Activated T-helper 9 cell treated with anti-CD3 and anti-CD28 coated beads, Interleukin-2, amount 50 U/mL, for 16 hours (primary cell): ENCODE measurements around the gene TACC2.
"Not testable (repeated sequence)": the region's sequence is repeated elsewhere in the genome, so short reads cannot be mapped to it uniquely, and the experiment has no call there.

Experiments used
- DNase-seq: peaks from one replicate; pipeline ENCODE4 v3.0.0-alpha.2; 2020; ENCODE audit warnings: low read depth

Gene TACC2

DNA sequence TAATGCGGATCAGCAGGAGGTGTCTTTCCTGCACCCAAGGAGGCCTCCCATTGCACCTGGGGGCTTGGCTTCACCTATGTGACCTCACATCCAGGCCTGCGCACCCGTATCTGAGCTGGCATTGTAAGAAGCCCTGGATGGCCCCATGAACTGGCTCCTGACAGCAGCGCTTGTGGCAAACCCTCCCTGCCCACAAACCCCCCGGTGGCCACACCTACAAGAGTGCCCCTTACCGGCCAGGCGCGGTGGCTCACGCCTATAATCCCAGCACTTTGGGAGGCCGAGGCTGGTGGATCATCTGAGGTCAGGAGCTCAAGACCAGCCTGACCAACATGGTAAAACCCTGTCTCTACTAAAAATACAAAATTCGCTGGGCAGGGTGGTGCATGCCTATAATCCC, 107.2 kb downstream of the TACC2 start:
- DNase-seq, result not testable (repeated sequence)

DNA sequence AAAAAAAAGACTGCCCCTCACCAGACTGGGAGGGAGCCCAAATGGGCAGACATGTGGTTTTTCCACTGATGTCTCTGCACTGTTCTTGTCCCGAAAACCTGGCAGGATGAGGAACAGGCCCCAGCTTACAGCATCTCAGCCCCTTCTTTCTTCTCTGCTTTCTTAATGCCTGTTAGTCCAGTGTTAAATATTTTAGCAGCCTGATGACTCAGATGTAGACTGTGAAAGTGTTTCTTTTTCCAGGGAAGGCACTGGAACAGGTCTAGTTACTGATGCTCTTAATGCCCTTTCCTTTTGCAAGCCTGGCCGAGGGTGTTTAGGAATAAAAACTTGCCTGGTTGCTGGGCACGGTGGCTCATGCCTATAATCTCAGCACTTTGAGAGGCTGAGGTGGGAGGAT, 107.7 kb downstream of the TACC2 start:
- DNase-seq, result no peak

DNA sequence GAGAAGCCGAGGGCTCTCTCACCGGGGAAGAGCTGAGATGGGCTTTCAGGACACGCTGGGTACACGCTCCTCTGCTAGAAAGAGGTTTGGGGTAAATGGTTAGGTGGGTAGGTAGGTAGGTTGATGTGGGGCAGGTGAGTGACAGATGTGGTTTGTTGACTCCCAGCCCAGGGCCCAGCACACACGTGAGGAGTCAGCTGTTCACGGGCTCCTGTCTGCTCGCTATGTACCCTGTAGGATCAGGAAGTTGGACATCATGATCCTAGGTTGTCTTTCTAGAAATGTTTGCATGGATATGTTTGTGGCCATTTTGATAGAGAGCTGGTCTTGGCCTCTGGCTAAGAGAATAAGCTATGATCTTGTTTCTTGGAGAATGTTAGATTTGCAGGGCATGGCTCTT, 109.0 kb downstream of the TACC2 start:
- DNase-seq, result no peak

DNA sequence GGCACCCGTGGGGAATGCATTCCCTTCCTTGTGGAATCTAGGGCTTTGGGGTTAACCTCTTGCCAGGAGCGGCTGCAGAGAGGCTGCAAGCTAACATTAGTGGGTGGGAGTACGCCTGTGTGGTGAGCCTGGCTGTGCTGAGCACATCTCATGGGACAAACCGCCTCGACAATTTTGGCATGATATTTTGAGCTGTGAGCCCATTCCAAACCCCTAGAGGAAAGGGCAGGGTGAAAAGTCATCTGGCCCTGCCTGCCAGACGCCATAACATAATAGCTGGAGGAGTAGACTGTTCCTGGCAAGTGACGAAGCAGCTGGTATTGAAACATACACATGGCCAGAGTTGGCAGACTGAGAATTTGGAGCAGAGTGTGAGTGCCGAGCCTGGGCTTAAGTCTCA, 110.0 kb downstream of the TACC2 start:
- DNase-seq, result no peak

DNA sequence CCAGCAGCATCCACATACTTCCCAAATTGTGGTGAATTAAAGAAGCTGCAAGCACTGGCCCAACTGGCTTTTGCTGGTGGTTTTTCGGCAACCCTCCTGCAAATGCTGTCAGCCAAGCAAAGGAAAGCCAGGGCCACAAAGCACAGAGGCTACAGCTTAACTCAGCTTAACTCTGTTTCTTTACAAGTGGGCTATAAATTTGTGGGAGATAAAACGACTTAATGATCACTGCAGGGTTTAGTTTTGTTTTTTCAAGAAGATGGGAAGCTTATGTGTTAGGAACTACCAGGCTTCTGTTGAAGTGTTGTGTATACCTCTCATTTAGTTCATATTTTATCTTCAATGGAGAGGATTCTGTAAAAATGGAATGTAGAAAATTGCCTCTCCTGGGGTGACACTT, 110.6 kb downstream of the TACC2 start:
- no peak for DNase-seq

DNA sequence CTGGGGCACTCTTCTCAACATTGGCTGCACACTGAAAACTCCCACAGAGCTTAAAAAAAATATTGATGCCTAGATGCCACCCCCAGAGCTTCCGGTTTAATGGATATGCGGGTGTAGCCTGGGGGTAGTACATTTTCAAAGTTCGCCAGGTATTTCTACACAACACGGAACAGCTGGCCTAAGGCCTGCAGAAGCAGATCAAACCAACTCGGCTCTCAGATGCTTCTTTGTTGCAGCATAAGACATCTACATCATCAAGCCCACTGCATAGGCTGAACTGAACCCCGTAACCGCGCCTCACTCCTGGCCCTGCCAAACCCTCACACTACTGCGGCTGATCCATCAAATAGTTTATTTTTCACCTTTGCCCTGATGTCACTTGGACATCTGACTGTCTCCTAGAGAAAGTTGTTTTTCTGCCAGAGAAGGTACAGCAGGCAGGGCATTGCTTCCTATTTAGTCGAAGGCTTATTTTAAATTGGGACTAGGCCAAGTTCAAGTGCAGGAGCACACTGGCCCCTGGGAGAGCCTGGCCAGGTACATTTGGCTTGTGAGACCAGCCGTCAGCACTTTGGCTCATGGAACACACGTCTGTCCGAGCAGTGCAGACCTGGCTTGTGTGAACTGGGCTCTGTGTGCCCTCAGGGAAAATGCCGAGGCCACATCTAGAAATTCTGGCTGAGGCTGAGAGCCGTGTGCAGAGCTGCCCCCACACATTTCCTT, 113.3 kb downstream of the TACC2 start:
- DNase-seq, result no peak

DNA sequence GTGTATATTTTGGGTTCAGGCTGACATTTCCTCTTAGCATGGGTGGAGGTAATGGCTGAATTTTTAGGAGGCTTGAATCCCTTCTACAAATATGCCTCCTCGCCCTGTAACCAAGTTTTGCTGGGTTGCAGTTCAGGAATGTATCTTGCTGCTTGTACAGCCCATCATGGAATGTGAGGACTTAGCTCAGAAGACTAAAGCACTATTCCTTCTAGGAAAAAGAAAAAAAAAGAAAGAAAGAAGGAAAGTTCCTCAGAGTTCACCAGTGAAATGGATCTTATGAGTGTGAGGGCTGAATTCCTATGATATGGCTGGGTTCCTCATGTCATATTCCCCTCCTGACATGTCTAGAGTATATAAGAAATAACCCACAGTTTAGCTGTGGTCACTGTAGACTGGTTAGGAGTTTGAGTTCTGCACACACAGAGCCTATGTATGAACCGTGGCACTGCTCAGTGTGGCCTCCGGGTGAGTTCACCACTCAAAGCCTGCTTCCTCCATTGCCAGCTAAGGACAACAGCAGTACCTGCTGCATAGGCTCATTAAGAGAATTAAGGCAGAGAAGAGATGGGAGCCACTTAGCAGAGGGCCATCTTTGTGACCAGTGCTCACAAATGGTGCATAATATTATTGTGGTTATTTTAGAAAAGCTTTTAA, 114.0 kb downstream of the TACC2 start:
- no peak for DNase-seq

DNA sequence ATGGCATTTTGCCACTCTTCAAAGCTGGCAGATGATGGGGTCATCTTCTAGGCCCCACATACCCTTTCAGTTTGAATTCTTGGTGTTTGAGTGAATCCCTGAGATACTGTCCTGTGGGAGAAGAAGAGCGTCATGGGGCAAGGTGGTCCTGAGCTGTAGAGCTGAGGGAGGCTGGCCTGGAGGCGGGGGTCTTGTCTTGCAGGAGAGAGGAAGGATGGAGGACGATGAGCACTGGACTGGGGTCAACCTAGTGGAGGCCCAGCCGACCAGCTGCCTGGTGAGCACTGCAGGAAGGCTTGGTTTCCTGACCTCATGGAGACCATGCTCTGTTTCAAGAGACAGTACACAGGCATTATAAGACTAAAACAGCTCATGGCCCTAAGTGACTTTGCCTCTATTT, 114.6 kb downstream of the TACC2 start:
- DNase-seq, result no peak

DNA sequence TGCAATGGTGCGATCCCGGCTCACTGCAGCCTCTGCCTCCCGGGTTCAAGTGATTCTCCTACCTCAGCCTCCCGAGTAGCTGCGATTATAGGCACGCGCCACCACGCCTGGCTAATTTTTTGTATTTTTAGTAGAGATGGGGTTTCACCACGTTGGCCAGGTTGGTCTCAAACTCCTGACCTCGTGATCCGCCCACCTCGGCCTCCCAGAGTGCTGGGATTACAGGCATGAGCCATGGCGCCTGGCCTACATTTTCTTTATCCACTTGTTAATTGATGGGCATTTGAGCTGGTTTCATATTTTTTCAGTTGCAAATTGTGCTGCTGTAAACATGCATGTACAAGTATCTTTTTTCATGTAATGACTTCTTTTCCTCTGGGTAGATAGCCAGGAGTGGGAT, 119.8 kb downstream of the TACC2 start:
- DNase-seq, result not testable (repeated sequence)

DNA sequence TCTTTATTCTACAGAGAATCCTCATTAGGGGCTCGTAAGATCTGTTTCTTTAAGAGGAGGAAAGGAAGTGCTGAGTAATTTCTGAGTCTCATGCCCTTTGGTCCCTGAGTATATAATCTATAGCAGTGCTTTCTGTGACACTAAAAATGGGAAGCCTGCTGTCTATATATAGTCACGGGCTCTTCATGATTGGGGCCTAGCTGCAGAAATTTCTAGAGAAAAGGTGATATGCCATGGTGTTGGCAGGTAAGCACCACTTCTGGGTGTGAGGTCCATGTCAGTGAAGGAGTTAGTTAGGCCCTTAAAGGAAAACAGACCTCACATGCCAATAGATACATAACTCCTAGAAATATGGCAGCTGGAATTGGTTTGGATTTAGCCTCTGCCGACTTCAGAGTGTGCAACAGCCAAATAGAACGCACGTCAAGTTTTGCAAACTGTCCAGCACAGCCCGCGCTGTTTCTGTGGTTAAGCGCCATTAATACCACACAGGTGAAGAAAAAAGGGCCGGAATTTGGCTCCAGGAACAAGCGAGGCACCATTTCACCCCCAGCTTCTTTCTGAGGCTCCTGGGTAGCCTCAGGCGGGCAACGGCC, 123.2 kb downstream of the TACC2 start:
- no peak for DNase-seq

DNA sequence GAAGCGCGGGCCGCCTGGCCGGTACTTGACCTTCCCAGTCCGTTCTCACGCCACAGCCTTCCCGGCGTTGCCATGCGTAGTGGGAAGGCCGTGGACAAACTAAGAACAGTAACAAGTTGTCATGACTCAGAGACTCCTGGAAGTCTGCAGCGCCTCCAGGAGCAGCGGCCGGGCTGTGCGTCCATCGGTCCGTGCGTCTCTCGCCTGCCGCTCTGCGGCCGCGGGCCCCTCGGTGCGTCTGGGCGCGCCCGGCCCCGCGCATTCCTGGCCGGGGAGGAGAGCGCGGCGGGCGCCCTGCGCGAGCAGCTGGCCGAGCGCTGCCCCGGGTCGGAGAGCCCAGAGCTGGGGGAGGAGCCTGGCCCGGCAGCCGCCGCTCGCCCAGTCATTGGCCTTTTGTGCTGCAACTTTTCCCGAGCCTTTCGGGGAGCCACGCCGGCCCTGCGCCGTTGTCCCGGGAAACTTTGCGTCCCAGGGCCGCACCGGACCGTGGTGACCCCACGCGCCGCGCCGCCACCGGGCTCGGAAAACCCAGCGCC, 123.7 kb downstream of the TACC2 start:
- no peak for DNase-seq

DNA sequence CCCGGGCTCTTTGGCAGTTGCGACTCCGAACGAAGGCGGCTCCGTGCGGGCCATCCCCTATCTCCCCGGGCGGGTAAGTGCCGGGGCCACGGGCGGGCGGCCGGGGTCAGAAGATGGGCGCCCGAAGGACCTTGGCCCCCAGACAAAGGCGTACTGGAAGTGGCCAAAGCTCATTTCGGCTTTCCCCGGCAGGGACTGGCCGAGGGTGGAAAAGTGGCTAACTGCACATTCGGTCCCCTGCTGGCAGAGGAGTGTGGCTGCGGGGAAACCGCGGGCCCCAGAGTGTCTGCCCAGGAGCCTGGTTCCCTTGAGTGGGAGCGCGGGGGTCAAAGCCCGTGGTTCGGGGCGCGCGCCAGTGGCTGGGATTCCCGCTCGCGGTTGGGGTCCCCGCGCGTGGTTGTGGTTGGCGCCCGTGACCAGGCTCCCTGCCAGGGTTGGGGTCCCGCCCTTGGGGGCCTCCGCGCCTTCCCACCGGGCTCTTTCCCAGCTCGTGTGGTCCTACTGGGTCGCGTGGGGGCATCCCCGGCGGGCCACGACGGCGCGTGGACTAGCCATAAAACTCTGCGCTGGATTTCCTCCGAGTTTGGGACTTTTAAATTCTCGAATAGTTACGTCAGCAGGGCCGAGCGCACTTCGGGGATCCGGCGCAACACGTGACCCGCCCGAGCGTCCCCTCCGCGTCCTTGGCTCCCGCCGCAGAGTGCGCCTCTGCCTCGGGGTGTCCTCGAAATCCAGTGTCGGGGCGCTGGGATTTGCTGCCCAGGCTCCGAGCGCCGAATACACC, 124.4 kb downstream of the TACC2 start:
- DNase-seq, result no peak

DNA sequence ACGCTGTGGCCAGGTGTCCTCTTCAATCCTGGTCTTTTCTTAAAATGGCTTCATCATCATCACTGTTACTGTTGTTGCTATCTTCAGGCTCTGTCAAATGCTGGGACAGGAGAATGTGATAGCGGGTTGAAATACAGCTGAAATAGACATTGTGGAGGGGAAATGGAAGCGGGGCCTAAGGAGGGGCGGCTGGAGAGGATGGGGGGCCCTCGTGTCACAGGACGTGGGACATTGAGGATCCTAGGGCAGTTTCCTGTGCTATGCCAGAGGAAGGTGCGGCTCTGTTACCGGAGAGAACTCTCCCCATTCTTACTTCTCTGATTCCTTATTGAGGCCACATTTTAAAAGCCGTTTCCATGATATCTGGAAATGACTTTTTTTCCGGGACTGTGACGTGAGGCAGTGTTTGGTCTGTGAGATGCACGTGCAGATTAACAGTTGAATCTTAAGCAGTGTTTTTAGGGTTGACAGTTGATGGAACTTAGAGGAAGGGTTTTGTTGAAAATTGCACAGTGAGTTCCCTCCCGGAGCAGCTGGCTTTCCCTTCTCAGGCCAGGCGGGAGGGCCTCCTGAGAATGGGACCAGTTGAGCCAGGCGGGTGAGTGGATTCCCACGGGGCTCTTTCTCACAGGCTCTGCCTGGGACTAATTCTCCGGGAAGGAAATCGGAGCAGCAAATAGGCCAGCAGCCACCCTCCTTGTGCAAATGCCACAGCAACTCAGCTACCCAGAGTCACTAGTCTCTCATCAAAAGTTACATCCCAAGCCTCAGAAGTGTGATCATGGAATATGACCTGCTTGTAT, 125.2 kb downstream of the TACC2 start:
- DNase-seq, result no peak

DNA sequence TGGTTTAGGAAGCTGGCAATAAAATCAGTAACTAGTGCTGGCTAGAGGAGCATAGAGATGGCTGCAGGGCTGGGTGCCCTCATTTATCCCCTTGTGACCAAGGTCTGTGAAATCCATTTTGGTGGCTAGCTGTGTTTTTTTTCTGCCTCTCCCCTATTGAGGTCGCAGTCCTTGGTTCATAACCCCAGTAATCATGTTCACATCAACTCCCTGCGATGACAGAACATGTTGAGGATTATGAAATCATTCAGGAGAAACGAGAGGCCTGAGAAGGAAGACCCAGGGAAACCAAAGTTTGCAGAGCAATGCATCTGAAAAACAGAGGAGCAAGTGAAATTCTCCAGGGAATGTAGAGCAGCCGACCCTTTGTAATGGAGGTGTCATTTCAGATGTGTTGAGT, 126.9 kb downstream of the TACC2 start:
- no peak for DNase-seq

DNA sequence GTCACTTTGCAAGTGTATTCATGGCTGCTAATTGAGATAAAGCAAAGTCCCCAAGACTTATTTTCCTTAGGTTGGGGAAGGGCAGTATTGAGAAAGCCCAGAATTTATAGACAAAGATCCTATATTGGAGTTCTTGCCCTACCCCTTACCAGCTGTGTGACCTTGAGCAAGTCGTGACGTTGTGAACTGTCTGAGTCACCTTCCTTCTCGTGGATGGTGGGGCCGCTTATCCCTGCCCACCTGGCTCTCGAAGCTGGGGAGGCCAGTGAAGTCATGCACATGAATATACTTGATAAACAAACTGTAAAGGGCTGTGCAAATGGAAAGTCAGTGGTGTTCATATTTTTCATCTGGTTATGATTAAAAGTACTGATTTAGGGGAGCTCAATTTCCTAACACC, 127.4 kb downstream of the TACC2 start:
- DNase-seq, result no peak

DNA sequence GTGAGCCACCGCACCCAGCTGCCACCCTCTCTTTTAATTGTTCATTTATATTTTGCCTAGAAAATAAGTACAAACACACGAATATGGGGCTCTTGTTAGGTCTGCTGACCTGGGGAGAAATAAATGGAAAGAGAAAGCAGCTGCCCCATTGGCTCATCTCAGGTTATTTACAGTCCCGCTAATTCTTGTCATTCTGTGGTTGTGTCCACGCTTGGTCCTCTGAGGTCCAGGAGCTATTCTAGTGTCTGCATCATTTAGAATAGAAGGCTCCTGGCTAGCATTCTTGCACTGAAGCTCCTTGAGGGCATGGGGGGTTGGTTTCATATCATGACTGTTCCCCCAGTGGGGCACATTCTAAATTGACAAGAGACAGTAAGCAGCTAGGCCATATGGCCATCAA, 128.5 kb downstream of the TACC2 start:
- no peak for DNase-seq

DNA sequence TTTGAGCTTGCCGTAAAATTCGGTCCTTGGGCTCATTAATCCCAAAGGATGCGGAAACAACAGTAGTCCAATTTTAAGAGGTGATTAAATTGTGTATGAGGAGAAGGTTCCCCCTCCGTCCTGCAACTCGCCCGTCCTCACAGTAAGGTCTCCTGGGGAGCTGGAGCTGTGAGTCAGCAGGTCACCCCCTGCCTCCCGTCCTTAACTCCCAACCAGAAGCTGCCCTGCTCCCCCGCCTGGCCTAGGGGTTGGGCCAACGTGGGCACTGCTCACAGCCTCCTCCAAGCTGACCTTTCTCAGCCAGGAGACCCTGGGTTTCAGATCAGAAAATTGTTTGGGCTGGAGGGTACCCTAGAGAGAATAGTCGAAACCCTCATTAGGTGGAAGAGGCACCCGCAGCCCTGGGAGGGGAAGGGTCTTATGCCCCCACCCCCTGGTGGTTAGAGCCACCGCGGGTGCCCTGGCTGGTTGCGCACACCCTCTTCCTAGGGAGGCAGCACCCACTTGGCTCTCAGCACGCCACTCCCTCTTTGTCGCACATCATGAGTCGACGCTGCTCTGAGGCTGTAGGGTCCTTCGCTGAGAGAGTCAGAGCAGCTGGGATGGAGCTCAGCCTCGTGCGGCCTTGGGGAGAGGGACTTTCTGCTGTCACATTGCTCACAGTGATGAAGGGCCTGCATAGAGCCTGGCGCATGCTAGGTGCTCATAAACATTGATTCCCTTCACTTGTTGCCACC, 131.2 kb downstream of the TACC2 start:
- DNase-seq, result no peak

DNA sequence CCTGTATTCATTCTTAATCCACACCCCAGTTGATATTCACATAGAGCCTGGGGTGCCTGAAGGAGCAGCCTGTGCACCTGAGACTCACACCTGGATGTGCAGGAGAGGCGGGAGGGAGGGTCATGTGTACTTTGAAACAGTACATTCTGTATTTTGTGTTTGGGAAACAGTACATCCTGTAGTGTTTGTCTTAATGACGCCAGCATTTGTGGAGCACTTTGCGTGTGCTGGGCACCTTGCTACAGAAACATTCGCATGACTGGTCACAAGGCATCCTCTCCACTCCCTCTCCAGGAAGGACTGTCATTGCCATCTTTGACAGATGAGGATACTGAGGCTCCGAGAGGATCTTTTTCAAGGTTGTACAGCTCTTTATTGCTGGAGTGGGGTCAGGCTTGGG, 132.1 kb downstream of the TACC2 start:
- no peak for DNase-seq

DNA sequence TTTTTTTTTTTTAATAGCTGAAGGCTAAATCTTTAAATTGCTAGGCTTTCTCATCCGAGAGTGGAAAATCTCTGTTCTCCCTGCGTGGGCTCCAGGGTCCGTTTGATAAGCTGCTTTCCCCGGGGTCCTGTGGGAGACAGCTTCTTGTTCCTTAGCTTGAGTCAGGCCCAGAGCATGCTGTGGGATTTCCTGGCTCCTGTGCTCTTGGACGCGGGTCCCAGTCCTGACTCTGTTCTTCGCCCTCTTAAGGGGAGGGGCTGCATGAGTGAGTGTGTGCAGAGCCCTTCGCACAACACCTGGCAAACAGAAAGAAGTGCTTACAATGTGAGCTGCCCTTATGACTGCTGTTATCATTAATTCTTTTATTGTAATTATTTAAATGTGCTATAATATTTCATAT, 133.5 kb downstream of the TACC2 start:
- DNase-seq, result no peak

DNA sequence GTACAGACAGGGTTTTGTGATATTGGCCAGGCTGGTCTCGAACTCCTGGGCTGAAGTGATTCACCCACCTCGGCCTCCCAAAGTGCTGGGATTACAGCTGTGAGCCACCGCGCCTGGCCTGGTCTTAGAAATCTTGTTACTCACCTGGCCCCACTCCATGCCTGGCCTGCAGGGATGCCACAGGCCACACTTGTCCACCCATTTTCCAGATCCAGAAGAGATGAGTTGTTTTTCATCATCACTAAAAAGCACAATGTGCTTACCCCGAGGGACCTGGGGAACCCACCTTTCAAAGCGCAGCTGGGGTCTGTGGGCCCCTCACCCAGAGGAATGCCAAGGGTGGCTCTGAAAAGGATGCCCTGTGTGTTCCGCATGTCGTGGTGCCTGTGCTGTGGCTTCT, 134.2 kb downstream of the TACC2 start:
- no peak for DNase-seq

DNA sequence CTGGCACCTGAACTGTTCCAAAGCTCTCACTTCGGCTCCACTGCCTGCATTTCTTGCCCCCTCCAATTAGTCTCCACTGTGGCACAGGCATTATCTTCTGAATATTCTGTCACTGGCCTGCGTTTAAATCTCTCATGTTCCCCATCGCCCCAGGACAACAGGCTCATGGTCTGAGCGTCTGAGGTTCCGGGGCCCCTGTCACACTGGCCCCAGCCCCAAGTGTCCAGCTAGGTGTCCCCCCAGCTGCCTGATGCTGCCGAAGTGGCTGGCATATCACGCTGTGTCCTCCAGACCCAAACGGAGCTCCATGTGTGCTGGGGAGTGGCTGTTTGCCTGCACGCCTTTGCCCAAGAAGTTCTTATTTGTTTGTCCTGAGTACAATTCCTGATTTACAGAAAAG, 135.4 kb downstream of the TACC2 start:
- DNase-seq, result no peak
